ENCODE results near the gene CXCL1.

The CXCL1 gene

GRCh38 chr4:73852771-73853170 is 16.4 kb upstream of the CXCL1 start:
- H3K27ac ChIP-seq (ENCODE audit: low read length, poor library complexity, severe bottlenecking), result no peak overlapping the region
- H3K36me3 ChIP-seq (ENCODE audit: control insufficient read depth in 1 of 2, insufficient read depth in 2 of 2, low read depth in 1 of 2, low read length in 2 of 2), result peaks cover 0 to 1% of the 10 kb centered on the region in 2 experiments
- no peak overlapping the region for H4K91ac ChIP-seq (ENCODE audit: low read length)
- peak overlapping the region in 1 of 2 experiments; percentile 64 for H3K18ac ChIP-seq (ENCODE audit: low read depth in 1 of 2, low read length in 2 of 2)
- H3K4me3 ChIP-seq (ENCODE audit: insufficient read depth in 1 of 2, low read depth in 1 of 2, low read length in 2 of 2), result peak overlapping the region in 1 of 2 experiments; percentile 72
- H3K4me2 ChIP-seq (ENCODE audit: low read length, poor library complexity, severe bottlenecking), result no peak overlapping the region
- no peak overlapping the region for H2BK5ac ChIP-seq (ENCODE audit: low read depth, low read length, poor library complexity, severe bottlenecking)
- DNase-seq, result no peak
- H2AFZ ChIP-seq (ENCODE audit: low read depth, low read length), result no peak overlapping the region
- peaks cover 0 to 8% of the 10 kb centered on the region in 2 experiments for H3K27me3 ChIP-seq (ENCODE audit: control insufficient read depth in 1 of 2, insufficient read depth in 1 of 2, low read length in 2 of 2)
- no peak overlapping the region for H3K23ac ChIP-seq (ENCODE audit: low read length in 2 of 2)
- H3K4ac ChIP-seq (ENCODE audit: low read depth in 1 of 2, low read length in 2 of 2), result no peak overlapping the region
- no peak overlapping the region for H3K9ac ChIP-seq (ENCODE audit: low read length)
- no peaks in the 10 kb centered on the region for H3K79me1 ChIP-seq (replicated peaks; ENCODE audit: low read length, poor library complexity, severe bottlenecking)
- H3K14ac ChIP-seq (ENCODE audit: low read length in 2 of 2), result no peak overlapping the region
- peak overlapping the region in 1 of 2 experiments; percentile 94 for H2BK12ac ChIP-seq (ENCODE audit: low read length in 2 of 2)
- no peak overlapping the region for H2AK5ac ChIP-seq (ENCODE audit: low read length, severe bottlenecking)
- H4K8ac ChIP-seq (ENCODE audit: low read length), result no peak overlapping the region
- H2BK120ac ChIP-seq (ENCODE audit: low read depth, low read length), result no peak overlapping the region
- peaks cover 10% of the 10 kb centered on the region for H3K9me3 ChIP-seq (ENCODE audit: control insufficient read depth, low read length)
- H2BK15ac ChIP-seq (ENCODE audit: low read depth, poor library complexity, severe bottlenecking), result no peak overlapping the region
- H3K4me1 ChIP-seq (ENCODE audit: control insufficient read depth, insufficient read depth, low read depth, low read length), result peaks cover 9% of the 10 kb centered on the region

- Histone ChIP-seq H2BK5ac (ENCODE audit: low read depth, low read length, poor library complexity, severe bottlenecking) (no peak within 1 kb of the TSS), H3K14ac (ENCODE audit: low read length in 2 of 2) (peak within 1 kb of the TSS in 1 of 2 experiments; percentile 93), H2BK12ac (ENCODE audit: low read length in 2 of 2) (peak within 1 kb of the TSS in 1 of 2 experiments; percentile 94), H3K4ac (ENCODE audit: low read depth in 1 of 2, low read length in 2 of 2) (peak within 1 kb of the TSS in 1 of 2 experiments; percentile 89), H2BK120ac (ENCODE audit: low read depth, low read length) (no peak within 1 kb of the TSS), H3K27ac (ENCODE audit: low read length, poor library complexity, severe bottlenecking) (no peak within 1 kb of the TSS), H3K4me3 (ENCODE audit: insufficient read depth in 1 of 2, low read depth in 1 of 2, low read length in 2 of 2) (peak within 1 kb of the TSS in 1 of 2 experiments; percentile 72), H3K9ac (ENCODE audit: low read length) (no peak within 1 kb of the TSS), H4K91ac (ENCODE audit: low read length) (peak within 1 kb of the TSS; percentile 43), H2BK15ac (ENCODE audit: low read depth, poor library complexity, severe bottlenecking) (no peak within 1 kb of the TSS), H3K18ac (ENCODE audit: low read depth in 1 of 2, low read length in 2 of 2) (peak within 1 kb of the TSS; percentile 0 to 64), H2AFZ (ENCODE audit: low read depth, low read length) (peak within 1 kb of the TSS; percentile 62), H4K8ac (ENCODE audit: low read length) (no peak within 1 kb of the TSS), H3K23ac (ENCODE audit: low read length in 2 of 2) (no peak within 1 kb of the TSS), H3K36me3 (ENCODE audit: control insufficient read depth in 1 of 2, insufficient read depth in 2 of 2, low read depth in 1 of 2, low read length in 2 of 2) (no peaks in the 10 kb centered on the region), H2AK5ac (ENCODE audit: low read length, severe bottlenecking) (peak within 1 kb of the TSS; percentile 44), H3K4me2 (ENCODE audit: low read length, poor library complexity, severe bottlenecking) (peak within 1 kb of the TSS; percentile 57), H3K4me1 (ENCODE audit: control insufficient read depth, insufficient read depth, low read depth, low read length) (peaks cover 9% of the 10 kb centered on the region), H3K27me3 (ENCODE audit: control insufficient read depth in 1 of 2, insufficient read depth in 1 of 2, low read length in 2 of 2) (peaks cover 0 to 8% of the 10 kb centered on the region in 2 experiments), H3K79me1 (replicated peaks; ENCODE audit: low read length, poor library complexity, severe bottlenecking) (no peaks in the 10 kb centered on the region), H3K9me3 (ENCODE audit: control insufficient read depth, low read length) (peaks cover 12% of the 10 kb centered on the region)
- DNase-seq, result no peak
- 62% methylated on average over 18 of the region's 22 CpGs for WGBS
Observed at GRCh38 chr4:73853246-73853704, 15.9 kb upstream of the CXCL1 start, which contains the start of gene PF4V1. PF4V1 (plus strand) TSS chr4:73853296; CDS start chr4:73853363, 67 bp downstream.

- H3K4me3 ChIP-seq (ENCODE audit: insufficient read depth in 1 of 2, low read depth in 1 of 2, low read length in 2 of 2), result peak overlapping the region in 1 of 2 experiments; percentile 72
- no peak overlapping the region for H2BK5ac ChIP-seq (ENCODE audit: low read depth, low read length, poor library complexity, severe bottlenecking)
- H3K79me1 ChIP-seq (replicated peaks; ENCODE audit: low read length, poor library complexity, severe bottlenecking), result no peaks in the 10 kb centered on the region
- no peak overlapping the region for H3K9ac ChIP-seq (ENCODE audit: low read length)
- H2AK5ac ChIP-seq (ENCODE audit: low read length, severe bottlenecking), result peak overlapping the region; percentile 44
- H3K36me3 ChIP-seq (ENCODE audit: control insufficient read depth in 1 of 2, insufficient read depth in 2 of 2, low read depth in 1 of 2, low read length in 2 of 2), result no peaks in the 10 kb centered on the region
- H2BK15ac ChIP-seq (ENCODE audit: low read depth, poor library complexity, severe bottlenecking), result no peak overlapping the region
- H3K23ac ChIP-seq (ENCODE audit: low read length in 2 of 2), result no peak overlapping the region
- 68% methylated on average over 4 of the region's 8 CpGs for WGBS
- peak overlapping the region in 1 of 2 experiments; percentile 64 for H3K18ac ChIP-seq (ENCODE audit: low read depth in 1 of 2, low read length in 2 of 2)
- peak overlapping the region; percentile 18 for H2AFZ ChIP-seq (ENCODE audit: low read depth, low read length)
- no peak overlapping the region for H2BK120ac ChIP-seq (ENCODE audit: low read depth, low read length)
- peaks cover 0 to 8% of the 10 kb centered on the region in 2 experiments for H3K27me3 ChIP-seq (ENCODE audit: control insufficient read depth in 1 of 2, insufficient read depth in 1 of 2, low read length in 2 of 2)
- H3K9me3 ChIP-seq (ENCODE audit: control insufficient read depth, low read length), result peaks cover 15% of the 10 kb centered on the region
- H4K91ac ChIP-seq (ENCODE audit: low read length), result no peak overlapping the region
- H4K8ac ChIP-seq (ENCODE audit: low read length), result no peak overlapping the region
- H2BK12ac ChIP-seq (ENCODE audit: low read length in 2 of 2), result peak overlapping the region in 1 of 2 experiments; percentile 94
- H3K4ac ChIP-seq (ENCODE audit: low read depth in 1 of 2, low read length in 2 of 2), result no peak overlapping the region
- no peak overlapping the region for H3K27ac ChIP-seq (ENCODE audit: low read length, poor library complexity, severe bottlenecking)
- DNase-seq, result no peak
- no peak overlapping the region for H3K4me2 ChIP-seq (ENCODE audit: low read length, poor library complexity, severe bottlenecking)
- H3K4me1 ChIP-seq (ENCODE audit: control insufficient read depth, insufficient read depth, low read depth, low read length), result peaks cover 9% of the 10 kb centered on the region
- no peak overlapping the region for H3K14ac ChIP-seq (ENCODE audit: low read length in 2 of 2)
Observed at GRCh38 chr4:73853718-73854473, 15.3 kb upstream of the CXCL1 start.

GRCh38 chr4:73855406-73855805 is 13.8 kb upstream of the CXCL1 start:
- H3K9ac ChIP-seq (ENCODE audit: low read length), result no peak overlapping the region
- H3K27me3 ChIP-seq (ENCODE audit: control insufficient read depth in 1 of 2, insufficient read depth in 1 of 2, low read length in 2 of 2), result peaks cover 0 to 8% of the 10 kb centered on the region in 2 experiments
- no peak overlapping the region for H2AK5ac ChIP-seq (ENCODE audit: low read length, severe bottlenecking)
- H2BK120ac ChIP-seq (ENCODE audit: low read depth, low read length), result no peak overlapping the region
- H3K4ac ChIP-seq (ENCODE audit: low read depth in 1 of 2, low read length in 2 of 2), result peak overlapping the region in 1 of 2 experiments; percentile 20
- H2AFZ ChIP-seq (ENCODE audit: low read depth, low read length), result peak overlapping the region; percentile 32
- no peak overlapping the region for H3K4me3 ChIP-seq (ENCODE audit: insufficient read depth in 1 of 2, low read depth in 1 of 2, low read length in 2 of 2)
- H4K91ac ChIP-seq (ENCODE audit: low read length), result no peak overlapping the region
- H3K36me3 ChIP-seq (ENCODE audit: control insufficient read depth in 1 of 2, insufficient read depth in 2 of 2, low read depth in 1 of 2, low read length in 2 of 2), result no peaks in the 10 kb centered on the region
- H3K18ac ChIP-seq (ENCODE audit: low read depth in 1 of 2, low read length in 2 of 2), result peak overlapping the region in 1 of 2 experiments; percentile 57
- no peak overlapping the region for H2BK5ac ChIP-seq (ENCODE audit: low read depth, low read length, poor library complexity, severe bottlenecking)
- no peak overlapping the region for H3K4me2 ChIP-seq (ENCODE audit: low read length, poor library complexity, severe bottlenecking)
- no peak overlapping the region for H2BK15ac ChIP-seq (ENCODE audit: low read depth, poor library complexity, severe bottlenecking)
- peak overlapping the region in 1 of 2 experiments; percentile 51 for H3K14ac ChIP-seq (ENCODE audit: low read length in 2 of 2)
- H2BK12ac ChIP-seq (ENCODE audit: low read length in 2 of 2), result peak overlapping the region in 1 of 2 experiments; percentile 67
- no peak overlapping the region for H4K8ac ChIP-seq (ENCODE audit: low read length)
- peaks cover 17% of the 10 kb centered on the region for H3K9me3 ChIP-seq (ENCODE audit: control insufficient read depth, low read length)
- H3K23ac ChIP-seq (ENCODE audit: low read length in 2 of 2), result no peak overlapping the region
- peaks cover 9% of the 10 kb centered on the region for H3K4me1 ChIP-seq (ENCODE audit: control insufficient read depth, insufficient read depth, low read depth, low read length)
- H3K79me1 ChIP-seq (replicated peaks; ENCODE audit: low read length, poor library complexity, severe bottlenecking), result no peaks in the 10 kb centered on the region
- peak overlapping the region; percentile 74 for H3K27ac ChIP-seq (ENCODE audit: low read length, poor library complexity, severe bottlenecking)
- 84% methylated on average over 2 of the region's 4 CpGs for WGBS
- no peak for DNase-seq

All from mesenchymal stem cell (in vitro differentiated cells and primary cell).